ENCODE results near the gene KHDC1.
"Not testable (repeated sequence)": the region's sequence is repeated elsewhere in the genome, so short reads cannot be mapped to it uniquely, and the experiment has no call there.

KHDC1 gene, protein sequence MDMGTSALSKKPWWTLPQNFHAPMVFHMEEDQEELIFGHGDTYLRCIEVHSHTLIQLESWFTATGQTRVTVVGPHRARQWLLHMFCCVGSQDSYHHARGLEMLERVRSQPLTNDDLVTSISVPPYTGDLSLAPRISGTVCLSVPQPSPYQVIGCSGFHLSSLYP

GRCh38 chr6:73262671-73263569, at the start of gene KHDC1:
Gene KHDC1, minus strand, starts transcription at chr6:73263196. Its CDS starts 20,679 bp downstream, at chr6:73242517.
- DNase-seq, result peak; percentile 61

GRCh38 chr6:73310503-73310845, 47.5 kb upstream of the KHDC1 start:
- DNase-seq, result not testable (repeated sequence)

- DNase-seq, result peak; percentile 16
These were observed 46.9 kb upstream of the KHDC1 start for GRCh38 chr6:73309785-73310502.

- no peak for DNase-seq
These were observed 46.5 kb upstream of the KHDC1 start for GRCh38 chr6:73309535-73309784.

GRCh38 chr6:73308712-73309534, 45.9 kb upstream of the KHDC1 start:
- DNase-seq, result no peak

DNA sequence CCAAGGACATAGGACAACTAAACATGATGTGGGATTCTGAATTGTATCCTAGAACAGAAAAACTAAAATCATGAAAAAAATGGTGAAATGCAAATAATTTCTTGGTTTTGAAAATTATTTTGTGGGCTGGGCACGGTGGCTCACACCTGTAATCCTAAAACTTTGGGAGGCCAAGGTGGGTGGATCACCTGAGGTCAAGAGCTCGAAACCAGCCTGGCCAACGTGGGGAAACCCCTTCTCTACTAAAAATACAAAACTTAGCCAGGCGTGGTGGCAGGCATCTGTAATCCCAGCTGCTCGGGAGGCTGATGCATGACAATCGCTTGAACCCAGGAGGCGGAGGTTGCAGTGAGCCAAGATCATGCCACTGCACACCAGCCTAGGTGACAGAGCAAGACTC, 40.8 kb upstream of the KHDC1 start:
- DNase-seq, result not testable (repeated sequence)

- no peak for DNase-seq
These were observed 39.3 kb upstream of the KHDC1 start for GRCh38 chr6:73302339-73302738.

DNA sequence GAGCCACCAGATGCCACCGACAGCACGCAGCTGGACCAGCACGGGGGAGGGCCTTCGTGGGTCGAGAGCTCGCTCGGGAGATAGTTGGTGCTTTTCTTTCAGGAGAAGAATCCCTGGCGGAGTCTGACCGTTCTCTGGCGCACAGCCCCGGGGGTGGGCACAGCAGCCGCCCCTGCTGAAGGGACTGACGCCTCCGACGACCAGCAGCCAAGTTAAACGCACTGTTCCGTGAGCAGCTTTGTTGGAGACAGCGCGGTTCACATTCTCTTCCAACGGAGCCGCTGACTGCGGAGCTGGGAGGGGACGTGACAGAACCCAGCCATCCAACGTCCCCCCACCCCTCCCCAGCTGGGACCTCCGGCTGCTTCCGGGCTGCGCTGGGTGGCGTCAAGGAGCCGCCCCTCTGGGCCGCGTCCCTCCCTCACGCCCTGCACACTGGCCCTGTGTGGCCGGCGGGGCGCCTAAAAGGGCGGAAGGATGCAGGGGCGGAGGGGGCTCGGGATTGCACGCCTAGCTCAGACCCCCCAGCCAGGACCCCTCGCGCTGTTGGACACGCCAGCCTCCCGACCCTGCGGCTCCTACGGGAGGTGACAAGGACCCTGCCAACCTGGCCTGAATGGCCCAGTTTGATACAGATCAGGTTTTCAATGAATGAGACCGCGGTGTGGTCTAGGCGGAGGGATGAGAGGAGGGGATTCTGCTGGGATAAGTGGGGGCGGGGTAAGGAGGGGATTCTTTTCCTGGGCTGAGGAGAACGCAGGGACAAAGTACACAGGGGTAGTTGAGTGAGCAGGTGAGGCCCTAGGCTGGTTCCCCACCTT, 36.4 kb upstream of the KHDC1 start:
- no peak for DNase-seq

GRCh38 chr6:73293331-73293730, 30.3 kb upstream of the KHDC1 start:
- DNase-seq, result no peak

- no peak for DNase-seq
These were observed 27.4 kb upstream of the KHDC1 start for GRCh38 chr6:73290435-73290834.

DNA sequence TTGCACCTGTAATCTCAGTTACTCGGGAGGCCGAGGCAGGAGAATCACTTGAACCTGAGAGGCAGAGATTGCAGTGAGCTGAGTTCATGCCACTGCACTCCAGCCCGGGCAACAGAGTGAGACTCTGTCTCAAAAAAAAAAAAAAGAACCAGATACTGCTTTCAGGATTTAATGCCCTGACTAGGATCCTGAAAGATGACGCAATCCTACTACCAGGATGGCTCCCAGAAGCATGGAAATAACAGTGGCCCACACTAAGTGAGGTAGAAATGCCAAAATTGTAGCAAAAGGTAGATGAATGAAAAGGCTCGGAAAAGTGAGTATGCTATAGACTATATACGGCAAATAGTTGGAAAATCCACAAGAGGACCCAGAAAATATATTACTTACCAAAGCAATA, 23.8 kb upstream of the KHDC1 start:
- DNase-seq, result no peak

DNA sequence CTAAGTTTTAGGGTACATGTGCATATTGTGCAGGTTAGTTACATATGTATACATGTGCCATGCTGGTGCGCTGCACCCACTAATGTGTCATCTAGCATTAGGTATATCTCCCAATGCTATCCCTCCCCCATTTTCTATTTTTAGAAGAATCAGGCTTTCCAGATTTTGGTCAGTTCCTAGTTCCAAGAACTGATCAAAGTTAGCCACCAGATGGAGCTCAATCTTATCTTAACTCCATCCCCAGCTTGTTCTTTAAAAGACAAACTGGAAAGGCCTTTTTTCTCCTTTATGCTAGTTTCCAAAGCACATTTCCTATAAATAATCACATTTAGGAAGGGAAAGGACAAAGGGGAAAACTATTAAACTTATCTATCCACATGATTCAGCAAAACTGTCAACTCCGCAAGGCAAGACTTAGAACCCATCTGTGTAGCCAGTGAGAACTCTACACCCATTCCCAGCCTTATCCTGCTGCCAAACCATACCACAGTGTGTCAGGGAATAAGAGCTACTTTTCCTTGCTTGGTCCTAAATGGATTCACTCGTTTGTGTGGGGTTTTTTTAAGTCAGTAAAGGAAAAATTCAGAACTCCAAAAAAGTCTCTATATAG, 22.8 kb upstream of the KHDC1 start:
- DNase-seq, result no peak

DNA sequence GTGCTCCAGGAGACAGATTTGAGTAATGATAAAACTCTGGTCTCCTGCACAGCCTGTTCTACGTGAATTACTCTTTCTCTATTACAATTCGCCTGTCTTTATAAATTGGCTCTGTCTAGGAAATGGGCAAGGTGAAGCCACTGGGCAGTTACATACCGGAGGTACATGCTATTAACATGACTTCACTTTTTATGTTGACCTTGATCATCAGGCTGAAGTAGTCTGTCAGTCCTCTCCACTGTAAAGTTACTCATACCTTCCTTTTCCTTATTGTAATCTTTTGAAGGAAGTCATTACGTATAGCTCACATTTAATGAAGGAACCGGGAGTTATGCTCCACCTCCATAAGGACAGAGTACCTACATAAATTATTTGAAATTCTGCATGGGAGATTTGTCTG, 19.9 kb upstream of the KHDC1 start:
- DNase-seq, result no peak

DNA sequence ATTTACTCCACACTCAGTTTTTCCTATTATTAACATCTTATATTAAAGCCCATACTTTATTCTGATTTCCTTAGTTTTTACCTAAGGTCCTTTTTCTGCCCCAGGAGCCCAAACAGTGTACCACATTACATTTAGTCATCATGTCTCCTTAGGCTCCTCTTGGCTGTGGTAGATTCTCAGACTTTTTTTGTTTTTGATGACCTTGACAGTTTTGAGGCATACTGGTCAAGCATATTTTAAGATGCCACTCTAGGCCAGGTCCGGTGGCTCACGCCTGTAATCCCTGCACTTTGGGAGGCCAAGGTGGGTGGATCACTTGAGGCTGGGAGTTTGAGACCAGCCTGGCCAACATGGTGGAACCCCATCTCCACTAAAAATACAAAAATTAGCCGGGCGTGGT, 18.7 kb upstream of the KHDC1 start:
- DNase-seq, result not testable (repeated sequence)

DNA sequence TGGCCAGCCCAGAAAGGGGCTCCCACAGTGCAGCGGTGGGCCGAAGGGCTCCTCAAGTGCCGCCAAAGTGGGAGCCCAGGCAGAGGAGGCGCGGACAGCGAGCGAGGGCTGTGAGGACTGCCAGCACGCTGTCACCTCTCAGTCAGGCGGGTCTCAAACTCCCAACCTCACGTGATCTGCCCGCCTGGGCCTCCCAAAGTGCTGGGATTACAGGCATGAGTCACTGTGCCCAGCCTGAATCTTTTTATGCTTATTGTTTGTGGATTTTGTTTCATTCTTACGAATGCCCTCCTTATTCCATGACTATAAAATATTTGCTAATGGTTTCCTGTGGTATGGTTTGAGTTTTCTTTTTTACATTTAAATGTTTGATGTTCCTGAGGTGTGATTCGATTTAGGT, 6.3 kb upstream of the KHDC1 start:
- not testable (repeated sequence) for DNase-seq

DNA sequence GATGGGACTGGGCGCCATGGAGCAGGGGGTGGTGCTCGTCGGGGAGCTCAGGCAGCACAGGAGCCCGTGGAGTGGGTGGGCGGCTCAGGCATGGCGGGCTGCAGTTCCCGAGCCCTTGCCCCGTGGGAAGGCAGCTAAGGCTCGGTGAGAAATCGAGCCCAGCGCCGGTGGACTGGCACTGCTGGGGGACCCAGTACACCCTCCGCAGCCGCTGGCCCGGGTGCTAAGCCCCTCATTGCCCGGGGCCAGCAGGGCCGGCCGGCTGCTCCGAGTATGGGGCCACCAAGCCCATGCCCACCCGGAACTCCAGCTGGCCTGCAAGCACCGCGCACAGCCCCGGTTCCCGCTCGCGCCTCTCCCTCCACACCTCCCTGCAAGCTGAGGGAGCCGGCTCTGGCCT, 5.9 kb upstream of the KHDC1 start:
- not testable (repeated sequence) for DNase-seq

DNA sequence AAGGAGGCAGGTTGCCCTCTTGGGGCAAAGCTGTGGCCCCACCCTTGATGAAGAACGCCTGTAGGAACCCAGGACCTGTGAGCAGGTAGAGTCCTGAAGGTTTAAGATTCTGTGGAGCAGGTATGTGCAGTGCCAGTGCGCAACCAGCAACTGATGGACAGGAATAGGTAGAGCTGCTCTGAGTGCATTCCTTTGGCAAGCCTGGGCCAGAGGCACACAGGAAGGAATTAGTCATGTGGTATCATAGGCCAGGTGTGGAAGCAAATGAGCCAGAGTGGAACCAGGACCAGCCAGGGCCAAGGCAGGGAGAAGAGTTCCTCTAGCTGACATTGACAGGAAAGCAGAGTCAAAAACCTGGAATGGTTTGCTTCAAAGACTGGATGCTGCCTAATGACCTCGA, 1.4 kb upstream of the KHDC1 start:
- no peak for DNase-seq

- DNase-seq, result no peak
These were observed 544 bp upstream of the KHDC1 start for GRCh38 chr6:73263570-73263909.

DNA sequence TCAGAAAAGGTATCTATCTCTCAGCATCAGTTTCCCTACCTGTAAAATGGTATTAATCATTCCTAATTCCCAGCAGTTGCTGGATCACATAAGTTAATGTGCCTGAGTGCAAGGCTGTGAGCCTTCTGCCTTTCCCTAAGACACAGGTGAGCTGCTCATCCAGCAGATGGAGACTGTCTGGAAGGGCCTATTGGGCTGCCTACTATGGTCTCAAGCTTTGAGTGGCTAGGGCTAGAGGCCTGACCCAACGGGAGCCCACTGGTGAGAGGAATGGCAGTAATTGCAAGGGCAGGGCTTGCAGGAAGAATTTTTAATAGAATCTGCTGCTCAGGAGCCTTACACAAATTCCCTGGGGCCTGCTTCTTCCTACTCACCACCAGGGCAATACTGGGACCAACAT, 4.3 kb downstream of the KHDC1 start:
- no peak for DNase-seq

GRCh38 chr6:73254323-73254722, 8.7 kb downstream of the KHDC1 start:
- DNase-seq, result not testable (repeated sequence)

GRCh38 chr6:73252703-73253102, 10.3 kb downstream of the KHDC1 start:
- no peak for DNase-seq

GRCh38 chr6:73250016-73250415, 13.0 kb downstream of the KHDC1 start:
- DNase-seq, result no peak
